H1 (cell line): ENCODE data around the gene POLG. TPM values are rescaled to one million over a fixed set of nuclear protein-coding genes. Genes with fewer than 3 reads are reported as not detected.

ENCODE experiments used
- BACH1 ChIP-seq: IDR thresholded peaks from 2 replicates; pipeline ENCODE4 v1.6.1; 2012; ENCODE audit warnings: low read length, improper control_type of control experiment
- KDM1A ChIP-seq: fragments of 200-600, 300-600 bp; sonication (generic); IDR thresholded peaks from 2 replicates; pipeline ENCODE4 v1.7.1; 2016; ENCODE audit warnings: mild to moderate bottlenecking, low read length, borderline replicate concordance
- polyA plus RNA-seq, 7 experiments: library from polyadenylated mRNA; depleted of rRNA in 3 of 7; stranded (reverse) in 5 of 7; unstranded in 2 of 7; fragments of >200 nt in 5 of 7; fragments of 200-250 nt in 2 of 7; gene quantifications; 1 replicate in 5 of 7; 2 replicates in 1 of 7; 4 replicates in 1 of 7; pipeline versions ENCODE4 v1.2.1 to v1.2.3, GENCODE V29; 2011 to 2013; ENCODE audit warnings: missing spikeins in 2 of 7, mixed read lengths in 2 of 7
- total RNA-seq: library from RNA; stranded (reverse); fragmentation: NEBNext Ultra II Directional; extraction: Animal tissue kit (Norgen Biotek cat#: 25700); gene quantifications from 2 replicates; pipeline ENCODE4 v1.2.1, GENCODE V29; 2021
- TF ChIP-seq, protein P1 (sequence below): IDR thresholded peaks from 2 replicates; pipeline ENCODE4 v1.6.1; 2012; ENCODE audit warnings: inconsistent platforms

Gene POLG
- total and polyA plus RNA-seq, 2 of the 8 experiments (the other 6 are each of a cell fraction or from before 2014, with no cell fraction given): 14.8 to 52.3 TPM

DNA sequence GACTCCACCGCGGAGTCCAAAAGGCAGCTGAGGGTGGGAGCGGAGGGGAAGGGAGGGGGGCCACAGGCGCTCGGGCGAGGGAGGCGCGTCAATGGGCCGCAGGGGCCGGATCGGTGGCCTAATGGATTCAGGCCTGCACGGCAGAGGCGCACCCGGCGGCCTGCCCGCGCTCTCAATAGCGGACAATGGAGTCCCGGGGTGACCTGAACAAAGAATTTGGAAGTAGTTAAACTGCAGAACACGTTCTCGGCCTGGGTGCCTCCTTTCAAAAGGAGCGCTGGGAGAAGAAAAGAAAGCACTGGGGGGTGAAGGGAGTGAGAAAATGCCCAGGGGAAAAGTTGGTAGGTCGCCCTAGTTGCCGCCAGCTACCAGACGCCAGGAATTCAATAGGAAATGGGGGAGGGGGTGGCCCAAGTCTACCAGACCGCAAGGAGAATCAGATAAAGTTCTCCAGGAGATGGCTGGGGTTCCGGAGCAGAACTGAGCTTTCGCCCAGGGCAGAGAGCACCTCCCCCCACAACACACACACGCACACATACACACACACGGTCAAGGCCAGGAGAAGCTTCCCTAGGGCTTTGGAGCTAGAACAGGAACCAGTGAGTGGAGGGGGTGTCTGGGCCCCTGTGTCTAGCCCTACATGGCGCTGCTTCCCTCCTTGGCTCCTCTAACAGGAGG is 25.8 kb upstream of the POLG start (continued):
- no peak for TF ChIP-seq BACH1
- TF ChIP-seq, protein P1, sequence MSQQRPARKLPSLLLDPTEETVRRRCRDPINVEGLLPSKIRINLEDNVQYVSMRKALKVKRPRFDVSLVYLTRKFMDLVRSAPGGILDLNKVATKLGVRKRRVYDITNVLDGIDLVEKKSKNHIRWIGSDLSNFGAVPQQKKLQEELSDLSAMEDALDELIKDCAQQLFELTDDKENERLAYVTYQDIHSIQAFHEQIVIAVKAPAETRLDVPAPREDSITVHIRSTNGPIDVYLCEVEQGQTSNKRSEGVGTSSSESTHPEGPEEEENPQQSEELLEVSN: 0 out of 2 replicates have a peak, but pooled peaks have one; percentile 16
- peak; percentile 33; the same call in 1 of the 2 replicates for TF ChIP-seq KDM1A
- TF ChIP-seq, all 59 proteins: peak for 9
